Measurements from ENCODE around the gene LRRC28.

LRRC28 gene

GRCh38 chr15:99250001-99250400, 1.3 kb upstream of the LRRC28 start:
- no peak for DNase-seq

GRCh38 chr15:99250494-99250856, 806 bp upstream of the LRRC28 start:
- no peak for DNase-seq

- peak; percentile 7 for DNase-seq
Observed at GRCh38 chr15:99252326-99252725, 1.0 kb downstream of the LRRC28 start.

GRCh38 chr15:99253381-99254090, 2.3 kb downstream of the LRRC28 start:
- no peak for DNase-seq

- no peak for DNase-seq
Observed at GRCh38 chr15:99257107-99257750, 5.9 kb downstream of the LRRC28 start.

- no peak for DNase-seq
Observed at GRCh38 chr15:99264125-99264524, 12.8 kb downstream of the LRRC28 start.

GRCh38 chr15:99265541-99266070, 14.3 kb downstream of the LRRC28 start:
- DNase-seq, result no peak

- no peak for DNase-seq
Observed at GRCh38 chr15:99267957-99268356, 16.7 kb downstream of the LRRC28 start.

- no peak for DNase-seq
Observed at GRCh38 chr15:99268431-99268830, 17.1 kb downstream of the LRRC28 start.

GRCh38 chr15:99273801-99274200, 22.5 kb downstream of the LRRC28 start:
- DNase-seq, result no peak

- DNase-seq, result no peak
Observed at GRCh38 chr15:99275061-99275460, 23.8 kb downstream of the LRRC28 start.

GRCh38 chr15:99275525-99276128, 24.3 kb downstream of the LRRC28 start:
- no peak for DNase-seq

- no peak for DNase-seq
Observed at GRCh38 chr15:99279290-99279689, 28.0 kb downstream of the LRRC28 start.

- DNase-seq, result no peak
Observed at GRCh38 chr15:99279827-99280226, 28.5 kb downstream of the LRRC28 start.

- no peak for DNase-seq
Observed at GRCh38 chr15:99282121-99282520, 30.8 kb downstream of the LRRC28 start.

GRCh38 chr15:99282586-99282985, 31.3 kb downstream of the LRRC28 start:
- DNase-seq, result no peak

- no peak for DNase-seq
Observed at GRCh38 chr15:99283717-99284116, 32.4 kb downstream of the LRRC28 start.

- no peak for DNase-seq
Observed at GRCh38 chr15:99291643-99292042, 40.4 kb downstream of the LRRC28 start.

GRCh38 chr15:99295840-99296239, 44.6 kb downstream of the LRRC28 start:
- no peak for DNase-seq

GRCh38 chr15:99296386-99296785, 45.1 kb downstream of the LRRC28 start:
- no peak for DNase-seq

GRCh38 chr15:99303907-99304306, 52.6 kb downstream of the LRRC28 start:
- DNase-seq, result no peak

- no peak for DNase-seq
Observed at GRCh38 chr15:99305761-99306505, 54.7 kb downstream of the LRRC28 start.

- no peak for DNase-seq
Observed at GRCh38 chr15:99306694-99307338, 55.5 kb downstream of the LRRC28 start.
